ENCODE results near the gene SMAD1. TPM values are rescaled to one million over a fixed set of nuclear protein-coding genes. Genes with fewer than 3 reads are reported as not detected.

The SMAD1 gene
- total and polyA plus RNA-seq, 2 donors (not counting 1 experiment from before 2014, with no cell fraction given): 13.0 to 25.1 TPM

DNA sequence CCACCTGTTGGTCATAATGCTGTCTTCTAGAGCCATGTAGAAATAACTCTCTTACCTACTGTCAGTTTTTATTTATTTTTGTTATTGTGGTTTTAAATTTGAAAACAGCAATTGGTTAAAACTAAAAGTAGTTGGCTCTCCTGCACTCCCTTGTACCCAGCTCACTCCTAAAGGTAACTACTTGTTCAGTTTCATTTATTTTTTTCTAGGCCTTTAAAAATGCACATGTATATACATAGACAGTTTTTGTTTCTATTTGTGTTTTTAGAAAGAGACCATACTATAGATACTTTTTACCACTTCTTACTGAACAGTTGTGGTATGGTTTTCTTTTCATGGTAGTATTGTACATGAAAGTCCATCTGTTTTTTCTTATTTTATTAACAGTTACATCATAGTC is 16.8 kb downstream of the SMAD1 start:
- H3K79me2 ChIP-seq (ENCODE audit: control insufficient read depth, insufficient read depth, low read length): no peaks in the 10 kb centered on the region

DNA sequence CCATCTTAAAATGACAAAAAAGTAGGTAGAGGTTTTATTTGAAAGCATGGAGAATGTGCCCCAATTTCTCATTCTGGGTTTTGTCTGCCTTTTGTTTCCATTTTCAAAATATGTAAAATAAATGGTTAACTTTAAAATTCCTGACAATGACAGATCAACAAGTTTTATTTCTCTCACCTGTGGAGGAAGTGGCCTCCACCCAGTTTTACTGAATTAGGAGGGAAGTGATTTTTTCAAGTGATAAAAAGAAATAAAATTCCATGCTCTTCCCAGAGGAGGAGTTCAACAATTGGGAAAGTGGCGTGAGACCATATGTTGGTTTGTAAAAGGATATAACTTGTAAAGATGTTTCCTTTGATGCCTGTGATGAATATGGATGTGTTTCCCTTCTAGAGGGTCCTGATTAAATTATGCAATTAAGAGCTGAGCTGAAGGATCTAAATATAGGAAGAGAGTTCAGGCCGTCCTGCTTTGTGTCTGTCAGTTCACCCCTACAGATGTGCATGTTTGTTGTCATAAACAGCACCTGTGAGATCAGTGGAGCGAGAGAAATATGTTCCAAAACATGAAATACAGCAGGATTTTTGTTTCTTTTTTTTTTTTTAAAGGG is 19.5 kb downstream of the SMAD1 start:
- Histone ChIP-seq H3K4me1 (ENCODE audit: control insufficient read depth, extremely low read depth, insufficient read depth, low read length) (no peaks in the 10 kb centered on the region), H3K4me2 (ENCODE audit: extremely low read depth, insufficient read depth, low read length) (no peak overlapping the region), H4K20me1 (ENCODE audit: control insufficient read depth, extremely low read depth, insufficient read depth, low read length) (no peaks in the 10 kb centered on the region)

More for the DNA sequence above, 16.8 kb downstream of the SMAD1 start:
- DNase-seq (ENCODE audit: low read depth in 2 of 2): no peak
- H3K27me3 ChIP-seq (ENCODE audit: control insufficient read depth, insufficient read depth, low read length): no peaks in the 10 kb centered on the region
- H3K9ac ChIP-seq (ENCODE audit: insufficient read depth, low read length): no peak overlapping the region
- H3K36me3 ChIP-seq (ENCODE audit: control insufficient read depth, insufficient read depth, low read length): no peaks in the 10 kb centered on the region
- no peaks in the 10 kb centered on the region for H3K9me3 ChIP-seq (ENCODE audit: control insufficient read depth, insufficient read depth, low read depth, low read length)
- no peak overlapping the region for H2AFZ ChIP-seq (ENCODE audit: low read length)
- H3K27ac ChIP-seq (ENCODE audit: insufficient read depth, low read length): no peak overlapping the region
- H3K4me3 ChIP-seq (replicated peaks in 1 of 4; ENCODE audit: control extremely low read depth in 1 of 4, insufficient read depth in 1 of 4, low read depth in 3 of 4, low read length in 4 of 4): no peak overlapping the region
- H3K4me1 ChIP-seq (ENCODE audit: control insufficient read depth, extremely low read depth, insufficient read depth, low read length): no peaks in the 10 kb centered on the region
- no peaks in the 10 kb centered on the region for H4K20me1 ChIP-seq (ENCODE audit: control insufficient read depth, extremely low read depth, insufficient read depth, low read length)
- TF ChIP-seq EZH2 (IDR thresholded peaks at IDR 0.05; ENCODE audit: low read length, missing control alignments): no peak
- TF ChIP-seq, protein P1, sequence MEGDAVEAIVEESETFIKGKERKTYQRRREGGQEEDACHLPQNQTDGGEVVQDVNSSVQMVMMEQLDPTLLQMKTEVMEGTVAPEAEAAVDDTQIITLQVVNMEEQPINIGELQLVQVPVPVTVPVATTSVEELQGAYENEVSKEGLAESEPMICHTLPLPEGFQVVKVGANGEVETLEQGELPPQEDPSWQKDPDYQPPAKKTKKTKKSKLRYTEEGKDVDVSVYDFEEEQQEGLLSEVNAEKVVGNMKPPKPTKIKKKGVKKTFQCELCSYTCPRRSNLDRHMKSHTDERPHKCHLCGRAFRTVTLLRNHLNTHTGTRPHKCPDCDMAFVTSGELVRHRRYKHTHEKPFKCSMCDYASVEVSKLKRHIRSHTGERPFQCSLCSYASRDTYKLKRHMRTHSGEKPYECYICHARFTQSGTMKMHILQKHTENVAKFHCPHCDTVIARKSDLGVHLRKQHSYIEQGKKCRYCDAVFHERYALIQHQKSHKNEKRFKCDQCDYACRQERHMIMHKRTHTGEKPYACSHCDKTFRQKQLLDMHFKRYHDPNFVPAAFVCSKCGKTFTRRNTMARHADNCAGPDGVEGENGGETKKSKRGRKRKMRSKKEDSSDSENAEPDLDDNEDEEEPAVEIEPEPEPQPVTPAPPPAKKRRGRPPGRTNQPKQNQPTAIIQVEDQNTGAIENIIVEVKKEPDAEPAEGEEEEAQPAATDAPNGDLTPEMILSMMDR (conservative IDR thresholded peaks at IDR 0.05 in 1 of 2, IDR thresholded peaks at IDR 0.05 in 1 of 2; ENCODE audit: low read depth in 1 of 2, low read length in 2 of 2): no peak
- no peak overlapping the region for H3K4me2 ChIP-seq (ENCODE audit: extremely low read depth, insufficient read depth, low read length)

DNA sequence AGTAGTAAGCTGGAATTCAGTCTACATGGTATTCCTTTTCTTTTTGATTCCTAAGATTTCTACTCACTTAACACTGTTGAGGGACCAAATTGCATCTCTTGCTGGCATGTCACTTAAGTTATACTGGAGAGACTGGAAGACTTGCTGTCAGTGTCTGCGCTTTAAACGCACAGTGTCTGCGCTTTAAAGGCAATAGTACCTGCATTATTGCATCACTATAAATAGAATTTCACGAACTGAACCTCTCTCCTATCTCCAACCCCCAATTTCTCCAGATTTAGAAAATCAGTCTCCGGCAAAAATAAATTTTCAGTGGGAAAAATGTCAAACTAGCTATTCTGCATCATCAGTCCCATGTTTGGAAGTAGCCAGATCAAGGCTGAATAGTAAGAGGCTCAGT is 21.2 kb downstream of the SMAD1 start:
- no peaks in the 10 kb centered on the region for H3K79me2 ChIP-seq (ENCODE audit: control insufficient read depth, insufficient read depth, low read length)
- H2AFZ ChIP-seq (ENCODE audit: low read length): no peak overlapping the region

More for the DNA sequence above, 19.5 kb downstream of the SMAD1 start:
- DNase-seq (ENCODE audit: low read depth in 2 of 2): no peak
- Histone ChIP-seq H3K4me3 (replicated peaks in 1 of 4; ENCODE audit: control extremely low read depth in 1 of 4, insufficient read depth in 1 of 4, low read depth in 3 of 4, low read length in 4 of 4) (no peak overlapping the region), H3K79me2 (ENCODE audit: control insufficient read depth, insufficient read depth, low read length) (no peaks in the 10 kb centered on the region), H3K9me3 (ENCODE audit: control insufficient read depth, insufficient read depth, low read depth, low read length) (no peaks in the 10 kb centered on the region), H3K27ac (ENCODE audit: insufficient read depth, low read length) (no peak overlapping the region), H3K9ac (ENCODE audit: insufficient read depth, low read length) (no peak overlapping the region), H3K27me3 (ENCODE audit: control insufficient read depth, insufficient read depth, low read length) (no peaks in the 10 kb centered on the region), H3K36me3 (ENCODE audit: control insufficient read depth, insufficient read depth, low read length) (no peaks in the 10 kb centered on the region), H2AFZ (ENCODE audit: low read length) (no peak overlapping the region)
- TF ChIP-seq, protein P1 (conservative IDR thresholded peaks at IDR 0.05 in 1 of 2, IDR thresholded peaks at IDR 0.05 in 1 of 2; ENCODE audit: low read depth in 1 of 2, low read length in 2 of 2): no peak
- no peak for TF ChIP-seq EZH2 (IDR thresholded peaks at IDR 0.05; ENCODE audit: low read length, missing control alignments)

More for the DNA sequence above, 21.2 kb downstream of the SMAD1 start:
- no peaks in the 10 kb centered on the region for H4K20me1 ChIP-seq (ENCODE audit: control insufficient read depth, extremely low read depth, insufficient read depth, low read length)
- H3K4me1 ChIP-seq (ENCODE audit: control insufficient read depth, extremely low read depth, insufficient read depth, low read length): no peaks in the 10 kb centered on the region
- H3K9me3 ChIP-seq (ENCODE audit: control insufficient read depth, insufficient read depth, low read depth, low read length): no peaks in the 10 kb centered on the region
- H3K4me3 ChIP-seq (replicated peaks in 1 of 4; ENCODE audit: control extremely low read depth in 1 of 4, insufficient read depth in 1 of 4, low read depth in 3 of 4, low read length in 4 of 4): no peak overlapping the region
- DNase-seq (ENCODE audit: low read depth in 2 of 2): no peak
- TF ChIP-seq, protein P1 (conservative IDR thresholded peaks at IDR 0.05 in 1 of 2, IDR thresholded peaks at IDR 0.05 in 1 of 2; ENCODE audit: low read depth in 1 of 2, low read length in 2 of 2): no peak
- TF ChIP-seq EZH2 (IDR thresholded peaks at IDR 0.05; ENCODE audit: low read length, missing control alignments): no peak
- H3K9ac ChIP-seq (ENCODE audit: insufficient read depth, low read length): no peak overlapping the region
- H3K4me2 ChIP-seq (ENCODE audit: extremely low read depth, insufficient read depth, low read length): no peak overlapping the region
- H3K27me3 ChIP-seq (ENCODE audit: control insufficient read depth, insufficient read depth, low read length): no peaks in the 10 kb centered on the region
- no peaks in the 10 kb centered on the region for H3K36me3 ChIP-seq (ENCODE audit: control insufficient read depth, insufficient read depth, low read length)
- H3K27ac ChIP-seq (ENCODE audit: insufficient read depth, low read length): no peak overlapping the region
